ENCODE data around the gene MYO3B.

DNA sequence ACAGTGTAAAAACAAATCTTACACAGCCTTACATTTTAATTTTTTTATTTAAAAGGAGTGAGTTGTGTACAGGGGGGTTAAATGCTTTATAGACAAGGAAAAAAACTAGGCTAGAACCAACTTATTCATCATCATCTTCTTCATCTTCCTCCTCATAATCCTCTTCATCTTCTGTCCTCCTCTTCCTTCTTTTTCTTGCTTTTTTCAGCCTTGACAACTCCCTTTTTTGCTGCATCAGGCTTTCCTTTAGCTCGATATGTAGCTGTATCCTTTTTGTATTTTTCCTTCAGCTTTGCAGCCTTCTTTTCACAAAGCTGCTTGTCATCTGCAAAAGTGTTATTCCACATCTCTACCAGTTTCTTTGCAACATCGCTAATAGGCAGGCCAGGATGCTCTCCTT lies 423.5 kb downstream of the MYO3B start:
- TF ChIP-seq POLR2A (IDR thresholded peaks at IDR 0.05) = no peak
- TF ChIP-seq, protein P1, sequence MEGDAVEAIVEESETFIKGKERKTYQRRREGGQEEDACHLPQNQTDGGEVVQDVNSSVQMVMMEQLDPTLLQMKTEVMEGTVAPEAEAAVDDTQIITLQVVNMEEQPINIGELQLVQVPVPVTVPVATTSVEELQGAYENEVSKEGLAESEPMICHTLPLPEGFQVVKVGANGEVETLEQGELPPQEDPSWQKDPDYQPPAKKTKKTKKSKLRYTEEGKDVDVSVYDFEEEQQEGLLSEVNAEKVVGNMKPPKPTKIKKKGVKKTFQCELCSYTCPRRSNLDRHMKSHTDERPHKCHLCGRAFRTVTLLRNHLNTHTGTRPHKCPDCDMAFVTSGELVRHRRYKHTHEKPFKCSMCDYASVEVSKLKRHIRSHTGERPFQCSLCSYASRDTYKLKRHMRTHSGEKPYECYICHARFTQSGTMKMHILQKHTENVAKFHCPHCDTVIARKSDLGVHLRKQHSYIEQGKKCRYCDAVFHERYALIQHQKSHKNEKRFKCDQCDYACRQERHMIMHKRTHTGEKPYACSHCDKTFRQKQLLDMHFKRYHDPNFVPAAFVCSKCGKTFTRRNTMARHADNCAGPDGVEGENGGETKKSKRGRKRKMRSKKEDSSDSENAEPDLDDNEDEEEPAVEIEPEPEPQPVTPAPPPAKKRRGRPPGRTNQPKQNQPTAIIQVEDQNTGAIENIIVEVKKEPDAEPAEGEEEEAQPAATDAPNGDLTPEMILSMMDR (IDR thresholded peaks at IDR 0.05) = no peak
